HEK293T (cell line): Measurements from ENCODE around the gene ARL15.

ENCODE experiments used
- CTCF ChIA-PET: fragments of 350-600 bp; formaldehyde crosslinking; extraction: SDS; loops from one replicate; lab custom pipeline; 2021; ENCODE audit warnings: antibody characterized with exemption, inconsistent platforms; lab: Yijun Ruan, JAX
- POLR2A ChIA-PET: fragments of 350-600 bp; formaldehyde crosslinking; extraction: SDS; loops from one replicate; lab custom pipeline; 2020; ENCODE audit warnings: antibody characterized with exemption, inconsistent platforms; lab: Yijun Ruan, JAX
- DNase-seq: peaks from one replicate; pipeline ENCODE4 v3.0.0; 2012; ENCODE audit warnings: mixed read lengths; ENCODE audit errors: extremely low spot score
- ARNT ChIP-seq: fragments of 450-650 bp; IDR thresholded peaks from 2 replicates; pipeline ENCODE4 v1.6.1; 2017; ENCODE audit warnings: mild to moderate bottlenecking
- BHLHE40 ChIP-seq: fragments of 450-650 bp; IDR thresholded peaks from 2 replicates; pipeline ENCODE4 v1.6.1; 2016; ENCODE audit warnings: mild to moderate bottlenecking, moderate library complexity, borderline replicate concordance
- CTBP1 ChIP-seq: fragments of 450-650 bp; IDR thresholded peaks from 2 replicates; pipeline ENCODE4 v1.6.1; 2016; ENCODE audit warnings: borderline replicate concordance
- ELF4 ChIP-seq: fragments of 450-650 bp; IDR thresholded peaks from 2 replicates; pipeline ENCODE4 v1.6.1; 2017; ENCODE audit warnings: antibody characterized with exemption
- FOXA1 ChIP-seq: fragments of 450-650 bp; IDR thresholded peaks from 2 replicates; pipeline ENCODE4 v1.6.1; 2016; ENCODE audit warnings: mild to moderate bottlenecking
- FOXK2 ChIP-seq: fragments of 450-650 bp; IDR thresholded peaks from 2 replicates; pipeline ENCODE4 v1.6.1; 2016; ENCODE audit warnings: mild to moderate bottlenecking
- FOXM1 ChIP-seq: fragments of 450-650 bp; IDR thresholded peaks from 2 replicates; pipeline ENCODE4 v1.6.1; 2017; ENCODE audit warnings: mild to moderate bottlenecking, borderline replicate concordance
- HDGF ChIP-seq: fragments of 450-650 bp; IDR thresholded peaks from 2 replicates; pipeline ENCODE4 v1.6.1; 2017; ENCODE audit warnings: antibody characterized with exemption, borderline replicate concordance
- L3MBTL2 ChIP-seq: fragments of 450-650 bp; conservative IDR thresholded peaks from 2 replicates; pipeline ENCODE4 v1.6.1; 2016; ENCODE audit warnings: mild to moderate bottlenecking
- LEF1 ChIP-seq: fragments of 450-650 bp; IDR thresholded peaks from 2 replicates; pipeline ENCODE4 v1.6.1; 2017; ENCODE audit warnings: mild to moderate bottlenecking, borderline replicate concordance
- NFRKB ChIP-seq: fragments of 450-650 bp; IDR thresholded peaks from 2 replicates; pipeline ENCODE4 v1.6.1; 2016; ENCODE audit warnings: mild to moderate bottlenecking, moderate library complexity
- PKNOX1 ChIP-seq: fragments of 450-650 bp; IDR thresholded peaks from 2 replicates; pipeline ENCODE4 v1.6.1; 2016
- SP1 ChIP-seq: fragments of 450-650 bp; IDR thresholded peaks from 2 replicates; pipeline ENCODE4 v1.6.1; 2017
- SUZ12 ChIP-seq: fragments of 450-650 bp; IDR thresholded peaks from 2 replicates; pipeline ENCODE4 v1.6.1; 2016; ENCODE audit warnings: mild to moderate bottlenecking
- TARDBP ChIP-seq: fragments of 450-650 bp; IDR thresholded peaks from 2 replicates; pipeline ENCODE4 v1.6.1; 2016
- ZNF384 ChIP-seq: fragments of 450-650 bp; IDR thresholded peaks from 2 replicates; pipeline ENCODE4 v1.6.1; 2016

ARL15 gene

GRCh38 chr5:53879708-53880323, 430.6 kb downstream of the ARL15 start:
- DNase-seq, result no peak

GRCh38 chr5:53878015-53878414, 432.4 kb downstream of the ARL15 start:
- ChIA-PET CTCF (interaction anchor here (0.6 kb wide), 1 partner anchor 352 kb away, joined by 3 read pairs; no protein-coding TSS in a partner anchor), POLR2A (no interaction called here)
- no peak for DNase-seq
- no peak for TF ChIP-seq CTBP1
- no peak for TF ChIP-seq FOXA1
- TF ChIP-seq L3MBTL2, result no peak
- TF ChIP-seq TARDBP, result no peak
- no peak for TF ChIP-seq NFRKB
- TF ChIP-seq FOXK2, result no peak
- no peak for TF ChIP-seq LEF1
- TF ChIP-seq BHLHE40, result no peak
- TF ChIP-seq SUZ12, result no peak
- TF ChIP-seq ARNT, result no peak
- TF ChIP-seq PKNOX1, result no peak
- TF ChIP-seq ELF4, result no peak
- TF ChIP-seq FOXM1, result no peak
- no peak for TF ChIP-seq SP1
- no peak for TF ChIP-seq ZNF384
- TF ChIP-seq HDGF, result no peak

More at GRCh38 chr5:53879708-53880323, 430.6 kb downstream of the ARL15 start:
- CTCF ChIA-PET, result no interaction called here
- TF ChIP-seq FOXK2 (no peak), ELF4 (no peak), FOXA1 (no peak), SUZ12 (no peak), NFRKB (no peak), BHLHE40 (no peak), TARDBP (no peak), HDGF (no peak), ARNT (no peak), LEF1 (no peak), ZNF384 (no peak), SP1 (no peak)
- POLR2A ChIA-PET, result no interaction called here

- no peak for DNase-seq
- POLR2A ChIA-PET, result no interaction called here
- TF ChIP-seq L3MBTL2 (no peak), PKNOX1 (no peak), FOXM1 (no peak), FOXA1 (no peak), CTBP1 (no peak), ZNF384 (no peak), TARDBP (no peak), HDGF (no peak)
- CTCF ChIA-PET, result no interaction called here
Observed at GRCh38 chr5:53877243-53877642, 433.1 kb downstream of the ARL15 start.

GRCh38 chr5:53874409-53874808, 436.0 kb downstream of the ARL15 start:
- POLR2A ChIA-PET, result no interaction called here
- TF ChIP-seq LEF1 (no peak), ARNT (no peak), PKNOX1 (no peak), ZNF384 (no peak)
- CTCF ChIA-PET, result no interaction called here
- DNase-seq, result peak; percentile 27

- CTCF ChIA-PET, result no interaction called here
- DNase-seq, result no peak
- POLR2A ChIA-PET, result no interaction called here
- TF ChIP-seq LEF1 (no peak), FOXM1 (no peak), ARNT (no peak), SP1 (no peak), ELF4 (no peak), PKNOX1 (no peak), L3MBTL2 (no peak)
Observed at GRCh38 chr5:53873235-53873634, 437.1 kb downstream of the ARL15 start.

GRCh38 chr5:53871775-53872174, 438.6 kb downstream of the ARL15 start:
- TF ChIP-seq HDGF (no peak), TARDBP (no peak), BHLHE40 (no peak), SUZ12 (no peak), NFRKB (no peak), FOXM1 (no peak), L3MBTL2 (no peak), LEF1 (no peak), ELF4 (no peak), ARNT (no peak), FOXK2 (no peak), PKNOX1 (no peak), CTBP1 (no peak), SP1 (no peak), FOXA1 (no peak), ZNF384 (no peak)
- CTCF ChIA-PET, result no interaction called here
- DNase-seq, result no peak
- POLR2A ChIA-PET, result no interaction called here
